Measurements from ENCODE around the gene REN. TPM values are rescaled to one million over a fixed set of nuclear protein-coding genes. Genes with fewer than 3 reads are reported as not detected.
A peak's percentile ranks its signal among the peaks of the same experiment; 100 is the strongest.

The REN gene
- total and polyA plus RNA-seq, 11 donors: not detected

DNA sequence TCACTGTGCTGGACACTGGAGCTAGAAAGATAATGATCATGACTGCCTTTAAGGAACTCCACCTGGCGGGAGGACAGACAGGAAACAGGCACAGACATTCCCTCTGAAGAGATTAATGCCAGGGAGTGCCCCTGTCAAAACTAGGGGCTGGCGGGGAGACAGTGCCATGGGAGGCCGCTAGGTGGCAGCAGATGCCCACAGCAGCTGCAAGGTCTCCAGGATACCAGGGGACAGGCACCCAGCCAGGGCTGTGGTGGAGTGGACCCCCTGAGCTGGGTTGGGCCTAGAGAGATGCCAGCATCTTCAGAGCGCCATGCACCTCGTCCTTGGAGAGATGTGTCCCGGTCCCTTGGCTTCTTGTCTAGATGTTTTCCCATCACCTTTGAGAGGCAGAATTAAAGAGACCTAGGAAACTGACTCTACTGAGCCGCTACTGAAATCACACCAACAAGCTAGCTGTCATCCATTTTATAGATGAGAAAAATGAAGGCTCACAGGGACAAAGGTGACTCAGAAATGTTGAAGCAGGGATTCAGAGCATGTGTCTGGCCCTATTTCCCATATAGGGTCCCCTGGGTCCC is 3.6 kb downstream of the REN start:
- peaks cover 0 to 8% (median 0%) of the 10 kb centered on the region in 9 donors for H3K27me3 ChIP-seq
- no peak overlapping the region for H3K27ac ChIP-seq
- H3K36me3 ChIP-seq: no peaks in the 10 kb centered on the region
- H3K9me3 ChIP-seq: no peaks in the 10 kb centered on the region
- TF ChIP-seq, protein P1, sequence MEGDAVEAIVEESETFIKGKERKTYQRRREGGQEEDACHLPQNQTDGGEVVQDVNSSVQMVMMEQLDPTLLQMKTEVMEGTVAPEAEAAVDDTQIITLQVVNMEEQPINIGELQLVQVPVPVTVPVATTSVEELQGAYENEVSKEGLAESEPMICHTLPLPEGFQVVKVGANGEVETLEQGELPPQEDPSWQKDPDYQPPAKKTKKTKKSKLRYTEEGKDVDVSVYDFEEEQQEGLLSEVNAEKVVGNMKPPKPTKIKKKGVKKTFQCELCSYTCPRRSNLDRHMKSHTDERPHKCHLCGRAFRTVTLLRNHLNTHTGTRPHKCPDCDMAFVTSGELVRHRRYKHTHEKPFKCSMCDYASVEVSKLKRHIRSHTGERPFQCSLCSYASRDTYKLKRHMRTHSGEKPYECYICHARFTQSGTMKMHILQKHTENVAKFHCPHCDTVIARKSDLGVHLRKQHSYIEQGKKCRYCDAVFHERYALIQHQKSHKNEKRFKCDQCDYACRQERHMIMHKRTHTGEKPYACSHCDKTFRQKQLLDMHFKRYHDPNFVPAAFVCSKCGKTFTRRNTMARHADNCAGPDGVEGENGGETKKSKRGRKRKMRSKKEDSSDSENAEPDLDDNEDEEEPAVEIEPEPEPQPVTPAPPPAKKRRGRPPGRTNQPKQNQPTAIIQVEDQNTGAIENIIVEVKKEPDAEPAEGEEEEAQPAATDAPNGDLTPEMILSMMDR (IDR thresholded peaks at IDR 0.05): peak; percentile 92 to 100 (median 99)
- no peak for TF ChIP-seq POLR2A (IDR thresholded peaks at IDR 0.05)
- H3K4me3 ChIP-seq: no peak overlapping the region
- intact Hi-C loops (cut with DNase I): loop anchor here (1.0 to 10.0 kb wide), 11 partner anchors 40 to 342 kb away; no protein-coding TSS in a partner anchor
- DNase-seq (peak; percentile 70 to 89 (median 74)), ATAC-seq (peak; percentile 67 to 90 (median 86))
- 10 to 15% (median 14%) methylated on average over 7 of the region's 7 CpGs for WGBS, 4 donors
- no peaks in the 10 kb centered on the region for H3K4me1 ChIP-seq

DNA sequence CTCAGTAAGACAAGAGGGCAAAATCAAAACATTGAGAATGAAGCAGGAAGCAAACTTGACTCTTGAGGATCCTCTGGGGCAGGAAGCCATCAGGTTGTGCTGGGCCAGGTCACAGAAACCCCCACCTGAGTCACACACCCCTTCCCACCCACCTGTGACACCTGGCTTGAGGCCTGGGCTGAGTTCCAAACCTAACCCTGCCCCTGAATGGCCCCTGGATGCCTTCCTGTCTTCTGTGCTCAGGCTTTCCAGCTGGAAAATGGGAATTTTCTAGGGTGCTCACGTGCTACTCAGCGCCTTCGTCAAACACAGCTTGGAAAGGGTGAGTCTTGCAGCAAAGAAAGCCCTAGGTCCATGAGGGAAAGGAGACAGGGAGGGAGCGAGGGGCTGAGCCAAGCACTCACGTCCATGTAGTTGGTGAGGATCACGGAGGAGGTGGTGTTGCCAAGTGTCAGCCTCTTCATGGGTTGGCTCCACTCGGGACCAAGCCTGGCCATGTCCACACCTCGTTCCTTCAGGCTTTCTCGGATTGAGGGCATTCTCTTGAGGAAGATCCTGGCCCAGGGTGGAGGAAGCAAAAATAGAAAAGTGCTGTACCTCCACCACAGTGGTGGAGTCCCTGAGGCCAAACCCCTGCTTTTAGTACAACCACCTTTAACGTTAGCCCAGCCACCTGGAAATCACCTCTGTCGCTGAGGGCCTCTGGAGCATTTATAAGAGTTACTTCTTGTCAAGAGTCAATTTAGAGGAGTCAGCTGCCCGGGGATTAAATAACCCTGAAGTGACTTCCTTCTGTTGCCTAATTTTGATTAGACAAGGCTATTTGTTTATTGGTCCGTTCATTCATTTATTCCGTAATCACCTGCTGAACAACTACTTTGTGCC is 4.3 kb downstream of the REN start:
- DNase-seq: no peak
- 63 to 69% (median 68%) methylated on average over 12 to 14 of the region's 14 CpGs for WGBS, 4 donors
- no peaks in the 10 kb centered on the region for H3K36me3 ChIP-seq
- H3K27ac ChIP-seq: no peak overlapping the region
- H3K4me1 ChIP-seq: no peaks in the 10 kb centered on the region
- no peak overlapping the region for H3K4me3 ChIP-seq
- intact Hi-C loops (cut with DNase I): loop anchor here (1.0 to 10.0 kb wide), 12 partner anchors 41 to 343 kb away; no protein-coding TSS in a partner anchor
- H3K9me3 ChIP-seq: no peaks in the 10 kb centered on the region
- no peak for TF ChIP-seq POLR2A (IDR thresholded peaks at IDR 0.05)
- TF ChIP-seq, protein P1 (IDR thresholded peaks at IDR 0.05): no peak
- peaks cover 0 to 8% (median 0%) of the 10 kb centered on the region in 9 donors for H3K27me3 ChIP-seq
- ATAC-seq: no peak

DNA sequence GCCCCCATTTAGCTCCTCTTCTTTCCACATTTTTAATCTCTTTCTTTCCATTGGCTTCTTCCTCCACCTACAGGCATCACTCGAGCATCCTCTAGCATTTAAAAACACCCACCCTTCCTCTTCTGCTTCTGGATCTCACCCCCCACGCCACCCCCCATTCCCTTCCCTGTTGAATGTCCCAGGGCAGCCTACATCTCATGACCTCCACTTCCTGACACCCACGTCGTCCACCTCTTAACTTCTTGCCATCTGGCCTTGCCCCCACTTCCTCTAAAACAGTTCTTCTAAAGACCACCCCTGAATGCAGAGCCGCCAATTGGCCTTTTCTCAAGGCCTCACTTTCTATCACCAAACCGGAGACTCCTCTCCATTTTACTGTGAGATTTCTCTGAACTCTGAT is 8.2 kb downstream of the REN start:
- Histone ChIP-seq H3K9me3 (no peaks in the 10 kb centered on the region), H3K4me3 (no peak overlapping the region), H3K36me3 (no peaks in the 10 kb centered on the region), H3K4me1 (peaks cover 0 to under 1% (median 0%) of the 10 kb centered on the region in 12 donors), H3K27ac (no peak overlapping the region), H3K27me3 (peaks cover 0 to 13% (median 0%) of the 10 kb centered on the region in 9 donors)
- intact Hi-C loops (cut with DNase I): no loop called here
- TF ChIP-seq, protein P1 (IDR thresholded peaks at IDR 0.05): no peak
- no peak for TF ChIP-seq POLR2A (IDR thresholded peaks at IDR 0.05)
- no peak for ATAC-seq
- 60 to 74% (median 66%) methylated on average over 6 of the region's 6 CpGs for WGBS, 4 donors
- no peak for DNase-seq

DNA sequence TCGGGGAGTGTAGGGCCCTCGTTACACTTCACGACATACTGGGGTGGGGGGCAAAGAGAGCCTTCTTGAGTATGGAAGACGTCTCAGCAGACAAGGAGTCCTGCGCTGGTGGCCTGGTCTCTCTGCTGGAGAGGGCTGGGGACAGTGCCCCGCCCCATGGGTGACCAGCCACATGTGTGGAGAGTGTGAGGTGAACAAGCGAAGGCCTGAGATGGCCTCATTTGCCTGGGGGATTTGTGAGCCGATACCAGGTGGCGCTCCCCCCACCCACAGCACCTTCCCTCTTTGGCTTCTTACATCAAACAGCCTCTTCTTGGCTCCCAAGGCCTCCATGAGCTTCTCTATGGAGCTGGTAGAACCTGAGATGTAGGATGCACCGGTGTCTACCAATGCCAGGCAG is 10.3 kb downstream of the REN start:
- H3K36me3 ChIP-seq: no peaks in the 10 kb centered on the region
- peaks cover 0 to 19% (median 9%) of the 10 kb centered on the region in 12 donors for H3K4me1 ChIP-seq
- DNase-seq (peak in 1 of 5 donors; percentile 9), ATAC-seq (no peak)
- intact Hi-C loops (cut with DNase I): no loop called here
- no peak overlapping the region for H3K27ac ChIP-seq
- H3K27me3 ChIP-seq: peaks cover 0 to 9% (median 0%) of the 10 kb centered on the region in 9 donors
- WGBS, 4 donors: 88 to 96% (median 90%) methylated on average over 10 of the region's 10 CpGs
- H3K9me3 ChIP-seq: no peaks in the 10 kb centered on the region
- TF ChIP-seq, protein P1 (IDR thresholded peaks at IDR 0.05): no peak
- no peak for TF ChIP-seq POLR2A (IDR thresholded peaks at IDR 0.05)
- no peak overlapping the region for H3K4me3 ChIP-seq

Measured in heart left ventricle (tissue), 16 donors.